ENCODE data around the gene SPOP.

Gene SPOP

GRCh38 chr17:49640556-49640955, 37.3 kb downstream of the SPOP start:
- Mint-ChIP-seq H3K4me1 (peaks cover 55% of the 10 kb centered on the region), H3K27ac (no peak overlapping the region), H3K36me3 (peaks cover 12% of the 10 kb centered on the region), H3K27me3 (no peaks in the 10 kb centered on the region), H3K9me3 (no peaks in the 10 kb centered on the region), H3K4me3 (no peak overlapping the region)

GRCh38 chr17:49638818-49639217, 39.1 kb downstream of the SPOP start:
- no peaks in the 10 kb centered on the region for H3K27me3 Mint-ChIP-seq
- no peak overlapping the region for H3K27ac Mint-ChIP-seq
- H3K36me3 Mint-ChIP-seq = peaks cover 17% of the 10 kb centered on the region
- no peak overlapping the region for H3K4me3 Mint-ChIP-seq
- H3K9me3 Mint-ChIP-seq = no peaks in the 10 kb centered on the region
- H3K4me1 Mint-ChIP-seq = peaks cover 57% of the 10 kb centered on the region

- H3K36me3 Mint-ChIP-seq = peaks cover 17% of the 10 kb centered on the region
- H3K9me3 Mint-ChIP-seq = no peaks in the 10 kb centered on the region
- H3K4me1 Mint-ChIP-seq = peaks cover 62% of the 10 kb centered on the region
- no peak overlapping the region for H3K4me3 Mint-ChIP-seq
- H3K27me3 Mint-ChIP-seq = no peaks in the 10 kb centered on the region
- peak overlapping the region; percentile 14 for H3K27ac Mint-ChIP-seq
Observed at GRCh38 chr17:49637739-49638138, 40.2 kb downstream of the SPOP start.

- no peaks in the 10 kb centered on the region for H3K9me3 Mint-ChIP-seq
- no peak overlapping the region for H3K27ac Mint-ChIP-seq
- no peaks in the 10 kb centered on the region for H3K27me3 Mint-ChIP-seq
- peaks cover 59% of the 10 kb centered on the region for H3K4me1 Mint-ChIP-seq
- no peak overlapping the region for H3K4me3 Mint-ChIP-seq
- peaks cover 17% of the 10 kb centered on the region for H3K36me3 Mint-ChIP-seq
Observed at GRCh38 chr17:49637050-49637449, 40.8 kb downstream of the SPOP start.

GRCh38 chr17:49635121-49635520, 42.8 kb downstream of the SPOP start:
- Mint-ChIP-seq H3K36me3 (peaks cover 15% of the 10 kb centered on the region), H3K4me1 (peaks cover 62% of the 10 kb centered on the region), H3K4me3 (no peak overlapping the region), H3K27ac (peak overlapping the region; percentile 65), H3K27me3 (no peaks in the 10 kb centered on the region), H3K9me3 (no peaks in the 10 kb centered on the region)

GRCh38 chr17:49634485-49634860, 43.4 kb downstream of the SPOP start:
- H3K9me3 Mint-ChIP-seq = no peaks in the 10 kb centered on the region
- no peak overlapping the region for H3K27ac Mint-ChIP-seq
- H3K4me1 Mint-ChIP-seq = peaks cover 68% of the 10 kb centered on the region
- no peaks in the 10 kb centered on the region for H3K27me3 Mint-ChIP-seq
- peaks cover 15% of the 10 kb centered on the region for H3K36me3 Mint-ChIP-seq
- H3K4me3 Mint-ChIP-seq = no peak overlapping the region

GRCh38 chr17:49633762-49634484, 44.0 kb downstream of the SPOP start:
- Mint-ChIP-seq H3K9me3 (no peaks in the 10 kb centered on the region), H3K27ac (no peak overlapping the region), H3K27me3 (no peaks in the 10 kb centered on the region), H3K4me3 (no peak overlapping the region), H3K4me1 (peaks cover 69% of the 10 kb centered on the region), H3K36me3 (peaks cover 13% of the 10 kb centered on the region)

GRCh38 chr17:49633250-49633649, 44.6 kb downstream of the SPOP start:
- H3K4me1 Mint-ChIP-seq = peaks cover 70% of the 10 kb centered on the region
- H3K9me3 Mint-ChIP-seq = no peaks in the 10 kb centered on the region
- H3K27ac Mint-ChIP-seq = no peak overlapping the region
- H3K27me3 Mint-ChIP-seq = no peaks in the 10 kb centered on the region
- peaks cover 8% of the 10 kb centered on the region for H3K36me3 Mint-ChIP-seq
- H3K4me3 Mint-ChIP-seq = no peak overlapping the region

- H3K4me3 Mint-ChIP-seq = no peak overlapping the region
- peaks cover 73% of the 10 kb centered on the region for H3K4me1 Mint-ChIP-seq
- H3K9me3 Mint-ChIP-seq = no peaks in the 10 kb centered on the region
- no peaks in the 10 kb centered on the region for H3K27me3 Mint-ChIP-seq
- peak overlapping the region; percentile 83 for H3K27ac Mint-ChIP-seq
- peaks cover 10% of the 10 kb centered on the region for H3K36me3 Mint-ChIP-seq
Observed at GRCh38 chr17:49632201-49632600, 45.7 kb downstream of the SPOP start.

- H3K27ac Mint-ChIP-seq = peak overlapping the region; percentile 83
- H3K9me3 Mint-ChIP-seq = no peaks in the 10 kb centered on the region
Observed at GRCh38 chr17:49631496-49631895, 46.4 kb downstream of the SPOP start.

GRCh38 chr17:49630113-49630900, 47.6 kb downstream of the SPOP start:
- Mint-ChIP-seq H3K27ac (peak overlapping the region; percentile 33), H3K4me3 (no peak overlapping the region), H3K27me3 (no peaks in the 10 kb centered on the region), H3K36me3 (peaks cover 8% of the 10 kb centered on the region), H3K4me1 (peaks cover 60% of the 10 kb centered on the region), H3K9me3 (no peaks in the 10 kb centered on the region)

More at GRCh38 chr17:49631496-49631895, 46.4 kb downstream of the SPOP start:
- Mint-ChIP-seq H3K4me3 (no peak overlapping the region), H3K4me1 (peaks cover 70% of the 10 kb centered on the region), H3K36me3 (peaks cover 10% of the 10 kb centered on the region), H3K27me3 (no peaks in the 10 kb centered on the region)

GRCh38 chr17:49629447-49629846, 48.5 kb downstream of the SPOP start:
- H3K4me1 Mint-ChIP-seq = peaks cover 52% of the 10 kb centered on the region
- no peak overlapping the region for H3K4me3 Mint-ChIP-seq
- H3K9me3 Mint-ChIP-seq = no peaks in the 10 kb centered on the region
- no peaks in the 10 kb centered on the region for H3K27me3 Mint-ChIP-seq
- H3K27ac Mint-ChIP-seq = peak overlapping the region; percentile 33
- peaks cover 3% of the 10 kb centered on the region for H3K36me3 Mint-ChIP-seq

GRCh38 chr17:49624896-49625295, 53.0 kb downstream of the SPOP start:
- Mint-ChIP-seq H3K4me1 (peaks cover 33% of the 10 kb centered on the region), H3K36me3 (peaks cover 8% of the 10 kb centered on the region), H3K9me3 (no peaks in the 10 kb centered on the region), H3K27me3 (no peaks in the 10 kb centered on the region), H3K27ac (no peak overlapping the region), H3K4me3 (no peak overlapping the region)

- Mint-ChIP-seq H3K4me3 (no peak overlapping the region), H3K27me3 (no peaks in the 10 kb centered on the region), H3K4me1 (peaks cover 27% of the 10 kb centered on the region), H3K27ac (peak overlapping the region; percentile 8), H3K9me3 (no peaks in the 10 kb centered on the region), H3K36me3 (peaks cover 12% of the 10 kb centered on the region)
Observed at GRCh38 chr17:49621946-49622529, 55.9 kb downstream of the SPOP start.

GRCh38 chr17:49621420-49621819, 56.5 kb downstream of the SPOP start:
- no peak overlapping the region for H3K27ac Mint-ChIP-seq
- peaks cover 32% of the 10 kb centered on the region for H3K4me1 Mint-ChIP-seq
- peaks cover 14% of the 10 kb centered on the region for H3K36me3 Mint-ChIP-seq

GRCh38 chr17:49618028-49618611, 59.8 kb downstream of the SPOP start:
- Mint-ChIP-seq H3K36me3 (peaks cover 17% of the 10 kb centered on the region), H3K4me1 (peaks cover 34% of the 10 kb centered on the region), H3K9me3 (no peaks in the 10 kb centered on the region), H3K4me3 (no peak overlapping the region), H3K27ac (peak overlapping the region; percentile 4), H3K27me3 (no peaks in the 10 kb centered on the region)

More at GRCh38 chr17:49621420-49621819, 56.5 kb downstream of the SPOP start:
- no peak overlapping the region for H3K4me3 Mint-ChIP-seq
- H3K27me3 Mint-ChIP-seq = no peaks in the 10 kb centered on the region
- no peaks in the 10 kb centered on the region for H3K9me3 Mint-ChIP-seq
